K562 (cell line): ENCODE results near the gene NOL4L. TPM values are rescaled to one million over a fixed set of nuclear protein-coding genes. Genes with fewer than 3 reads are reported as not detected.
A peak's percentile ranks its signal among the peaks of the same experiment; 100 is the strongest.

Experiments
- ATAC-seq: fragments of 200-7000 bp; cut with Tn5 transposase; 3 replicates; pipeline ENCODE4 v1.9.1; 2020; ENCODE audit warnings: moderate library complexity
- BruUV-seq: library from RNA; stranded (reverse); fragments of 400-500 nt; replicated peaks from 2 replicates; lab custom pipeline; 2021; lab: Mats Ljungman, UMichigan
- CTCF ChIA-PET: fragments of 300-600 bp; formaldehyde crosslinking; extraction: SDS; loops from one replicate; lab custom pipeline; 2021; ENCODE audit warnings: low intra/inter-chr PET ratio; lab: Yijun Ruan, JAX
- POLR2A ChIA-PET: fragments of 300-600, 350-650 bp; sonication (Branson Sonifier 250); formaldehyde crosslinking; extraction: SDS; loops from one replicate; lab custom pipeline; 2021; ENCODE audit warnings: antibody characterized with exemption, inconsistent platforms; lab: Yijun Ruan, JAX
- DNase-seq, 4 experiments: peaks; one replicate each; pipeline versions ENCODE4 v3.0.0 to v3.0.0-alpha.2; 2011 to 2018; ENCODE audit warnings: low spot score in 3 of 4, mixed read lengths in 3 of 4; ENCODE audit errors: extremely low read depth in 1 of 4
- FAIRE-seq: peaks from 2 replicates; lab custom pipeline; 2011; peaks lifted over from hg19 to GRCh38; lab: Jason Lieb, UNC
- H2AFZ ChIP-seq: 2 replicates; pipeline ENCODE4 v1.6.0; 2011; ENCODE audit warnings: low read depth, low read length, control low read depth, inconsistent platforms
- H3K27ac ChIP-seq: fragments of 200-600 bp; 3 replicates; pipeline ENCODE4 v1.8.0; 2011; ENCODE audit warnings: low read depth, mild to moderate bottlenecking, control low read depth, inconsistent platforms, low read length, moderate library complexity, mixed read lengths; ENCODE audit errors: extremely low read depth
- H3K27me3 ChIP-seq, 2 experiments: fragments of 300-600 bp in 1 of 2; 2 replicates in 1 of 2; 3 replicates in 1 of 2; pipeline versions ENCODE4 v1.6.0 to v1.8.0; 2011; ENCODE audit warnings: inconsistent platforms in 2 of 2, low read length in 2 of 2, mild to moderate bottlenecking in 1 of 2, mixed read lengths in 1 of 2, moderate library complexity in 1 of 2; ENCODE audit not compliant: control insufficient read depth in 2 of 2, insufficient read depth in 2 of 2
- H3K36me3 ChIP-seq: fragments of 300-600 bp; 3 replicates; pipeline ENCODE4 v1.8.0; 2011; ENCODE audit warnings: mild to moderate bottlenecking, low read length, inconsistent platforms; ENCODE audit not compliant: control insufficient read depth, insufficient read depth
- H3K4me1 ChIP-seq, 2 experiments: fragments of 200-600 bp in 1 of 2; replicated peaks in 1 of 2; 2 replicates in 1 of 2; 3 replicates in 1 of 2; pipeline versions ENCODE4 v1.5.1 to v1.8.0; 2011; ENCODE audit warnings: inconsistent platforms in 2 of 2, low read length in 2 of 2, mild to moderate bottlenecking in 1 of 2, mixed read lengths in 1 of 2, moderate library complexity in 1 of 2; ENCODE audit not compliant: control insufficient read depth in 2 of 2, insufficient read depth in 2 of 2
- H3K4me2 ChIP-seq: 2 replicates; pipeline ENCODE4 v1.6.1; 2011; ENCODE audit warnings: low read length, control low read depth, inconsistent platforms, mixed read lengths; ENCODE audit not compliant: insufficient read depth
- H3K4me3 ChIP-seq: fragments of 200-600 bp; sonication (generic), shearing (Covaris generic); 2 replicates; pipeline ENCODE4 v1.5.1; 2016; ENCODE audit warnings: control low read depth, inconsistent platforms
- H3K79me2 ChIP-seq: fragments of 200-600 bp; 3 replicates; pipeline ENCODE4 v1.8.0; 2011; ENCODE audit warnings: low read length, inconsistent platforms; ENCODE audit not compliant: control insufficient read depth, insufficient read depth
- H3K9ac ChIP-seq, 2 experiments: 2 replicates each; pipeline versions ENCODE4 v1.6.0 to v1.6.1; 2011; ENCODE audit warnings: low read depth in 2 of 2, low read length in 2 of 2, control low read depth in 1 of 2, inconsistent platforms in 1 of 2, mild to moderate bottlenecking in 1 of 2, mixed read lengths in 1 of 2; ENCODE audit not compliant: insufficient read depth in 1 of 2
- H3K9me1 ChIP-seq: one replicate; pipeline ENCODE4 v1.6.0; 2011; ENCODE audit warnings: inconsistent platforms, mild to moderate bottlenecking, low read length, moderate library complexity; ENCODE audit not compliant: control insufficient read depth, insufficient read depth
- H3K9me3 ChIP-seq: replicated peaks from 2 replicates; pipeline ENCODE4 v1.5.1; 2011; ENCODE audit warnings: low read depth, low read length, inconsistent platforms; ENCODE audit not compliant: control insufficient read depth, insufficient read depth
- H4K20me1 ChIP-seq: replicated peaks from 2 replicates; pipeline ENCODE4 v1.6.1; 2011; ENCODE audit warnings: low read length, inconsistent platforms, mixed read lengths; ENCODE audit not compliant: control insufficient read depth, insufficient read depth
- CEBPZ ChIP-seq: fragments of 150-350 bp; IDR thresholded peaks from 2 replicates; pipeline ENCODE4 v1.6.1; 2014; ENCODE audit warnings: low read depth, mild to moderate bottlenecking, low read length, borderline replicate concordance
- CTCF ChIP-seq, 3 experiments: IDR thresholded peaks in 2 of 3; conservative IDR thresholded peaks in 1 of 3; 2 replicates each; pipeline ENCODE4 v1.5.1; 2011 to 2012; ENCODE audit warnings: low read length in 3 of 3, mild to moderate bottlenecking in 3 of 3, control low read depth in 2 of 3, improper control_type of control experiment in 1 of 3, inconsistent platforms in 1 of 3, low read depth in 1 of 3, mixed read lengths in 1 of 3, moderate library complexity in 1 of 3; ENCODE audit not compliant: insufficient read depth in 2 of 3
- FUS ChIP-seq: fragments of 200-400 bp; formaldehyde crosslinking; optimal IDR thresholded peaks from 2 replicates; pipeline ENCODE3; 2017; ENCODE audit warnings: low read depth, low read length
- IRF2 ChIP-seq: sonication (generic); formaldehyde crosslinking; IDR thresholded peaks from 2 replicates; pipeline ENCODE4 v1.8.1; 2022; ENCODE audit warnings: mild to moderate bottlenecking, missing genetic modification reagents
- JUN ChIP-seq, 2 experiments: sonication (generic) in 1 of 2; formaldehyde crosslinking in 1 of 2; IDR thresholded peaks; 2 replicates each; pipeline versions ENCODE4 v1.6.1 to v1.8.0; 2012 to 2022; ENCODE audit warnings: borderline replicate concordance in 2 of 2, mild to moderate bottlenecking in 2 of 2, improper control_type of control experiment in 1 of 2, low read depth in 1 of 2, low read length in 1 of 2, missing genetic modification reagents in 1 of 2
- PHF8 ChIP-seq: fragments of 200-600 bp; sonication (generic); IDR thresholded peaks from 2 replicates; pipeline ENCODE4 v1.6.1; 2012; ENCODE audit warnings: mixed run types, mild to moderate bottlenecking, inconsistent platforms, low read length, moderate library complexity, borderline replicate concordance
- ZC3H4 ChIP-seq: sonication (generic); formaldehyde crosslinking; IDR thresholded peaks from 2 replicates; pipeline ENCODE4 v1.9.0; 2021; ENCODE audit warnings: missing genetic modification reagents, borderline replicate concordance
- ZHX1 ChIP-seq: fragments of 150-350 bp; conservative IDR thresholded peaks from 2 replicates; pipeline ENCODE4 v1.6.1; 2014; ENCODE audit warnings: low read length
- ZNF124 ChIP-seq: sonication (generic); formaldehyde crosslinking; IDR thresholded peaks from 2 replicates; pipeline ENCODE4 v1.8.1; 2022; ENCODE audit warnings: missing genetic modification reagents
- WGBS: fragments of 100-300 bp; shearing (Covaris generic); methylation state at CpG from one replicate; pipeline ENCODE4 v1.1.6; 2016; ENCODE audit warnings: low coverage, mixed read lengths; ENCODE audit not compliant: insufficient coverage; ENCODE audit errors: missing lambda C conversion rate; 5-methylcytosine and 5-hydroxymethylcytosine counted together
- in situ Hi-C: fragments of 300-500 bp; cut with MboI; formaldehyde crosslinking; loops from 4 replicates; pipeline ENCODE4 v1.15.0; 2018; ENCODE audit warnings: inconsistent platforms, mixed read lengths
- intact Hi-C: fragments of 100-400 bp; cut with micrococcal nuclease; formaldehyde crosslinking; loops from 2 replicates; pipeline ENCODE4 v1.14.2; 2022
- polyA plus RNA-seq, 8 experiments: library from polyadenylated mRNA; depleted of rRNA in 4 of 8; stranded (reverse) in 5 of 8; unstranded in 3 of 8; fragments of >200 nt; fragmentation: Nextera tagmentation in 2 of 8; fragmentation: Illumina TruSeq in 1 of 8; extraction: Ambion mirVana in 2 of 8; extraction: Trizol in 1 of 8; gene quantifications; 2 replicates each; pipeline versions ENCODE4 v1.2.1 to v1.2.3, GENCODE V29; 2011 to 2014; ENCODE audit warnings: inconsistent platforms in 1 of 8, missing spikeins in 1 of 8
- total RNA-seq, 7 experiments: library from RNA; depleted of rRNA in 6 of 7; stranded (reverse); fragments of >200 nt in 6 of 7; fragmentation: Illumina TruSeq in 2 of 7; extraction: Trizol in 2 of 7; gene quantifications; 2 replicates each; pipeline versions ENCODE4 v1.2.1 to v1.2.3, GENCODE V29; 2011 to 2021; ENCODE audit warnings: low replicate concordance in 1 of 7

Gene NOL4L
- total and polyA plus RNA-seq, 9 of the 15 experiments (the other 6 are each of a cell fraction or from before 2014, with no cell fraction given): 5.1 to 36.2 (median 13.6) TPM

- no peaks in the 10 kb centered on the region for H3K27me3 ChIP-seq
- no TSS peak for BruUV-seq
- H3K4me3 ChIP-seq: no peak overlapping the region
- FAIRE-seq (no peak), ATAC-seq (no peak), DNase-seq (no peak)
- in situ Hi-C loops: loop anchor here (10.0 kb wide), 1 partner anchor 265 kb away; no protein-coding TSS in a partner anchor
- 76% methylated on average over 10 of the region's 10 CpGs for WGBS
- H3K79me2 ChIP-seq: no peaks in the 10 kb centered on the region
- H3K9me1 ChIP-seq: no peaks in the 10 kb centered on the region
- CTCF ChIA-PET: no interaction called here
- intact Hi-C loops: no loop called here
- no peak overlapping the region for H3K27ac ChIP-seq
- no peak for TF ChIP-seq JUN (IDR thresholded peaks at IDR 0.05; ENCODE audit: borderline replicate concordance, low read depth, low read length)
- no peak for TF ChIP-seq JUN (CRISPR knock-in tag; IDR thresholded peaks at IDR 0.05; ENCODE audit: borderline replicate concordance)
- TF ChIP-seq ZC3H4 (CRISPR knock-in tag): no peak
- TF ChIP-seq CTCF (IDR thresholded peaks at IDR 0.05 in 2 of 3, conservative IDR thresholded peaks at IDR 0.05 in 1 of 3; ENCODE audit: insufficient read depth in 2 of 3, low read depth in 1 of 3, low read length in 3 of 3): peak in 1 of 3 experiments; percentile 1; a peak in 1 of 6 replicates
- TF ChIP-seq PHF8: no peak
- TF ChIP-seq ZHX1: no peak
- TF ChIP-seq IRF2 (CRISPR knock-in tag): no peak
- TF ChIP-seq ZNF124 (CRISPR knock-in tag): no peak
- TF ChIP-seq CEBPZ: no peak
- TF ChIP-seq FUS: no peak
- no peak overlapping the region for H2AFZ ChIP-seq
- H3K9ac ChIP-seq: no peak overlapping the region
- H3K4me1 ChIP-seq: peaks cover 22 to 24% of the 10 kb centered on the region in 2 experiments
- POLR2A ChIA-PET: interaction anchor here (0.6 to 1.2 kb wide), 3 partner anchors 13 to 134 kb away, joined by 3 to 4 read pairs (median 3); no protein-coding TSS in a partner anchor
- no peaks in the 10 kb centered on the region for H3K9me3 ChIP-seq
- H3K36me3 ChIP-seq: peaks cover 50% of the 10 kb centered on the region; the same call in 2 of the 3 replicates
- no peak overlapping the region for H3K4me2 ChIP-seq
- peaks cover 20% of the 10 kb centered on the region for H4K20me1 ChIP-seq
Observed at GRCh38 chr20:32509639-32510066, 75.5 kb downstream of the NOL4L start.
